Measurements from ENCODE around the gene ZNF77.
"Not testable (repeated sequence)": the region's sequence is repeated elsewhere in the genome, so short reads cannot be mapped to it uniquely, and the experiment has no call there.

The ZNF77 gene

DNA sequence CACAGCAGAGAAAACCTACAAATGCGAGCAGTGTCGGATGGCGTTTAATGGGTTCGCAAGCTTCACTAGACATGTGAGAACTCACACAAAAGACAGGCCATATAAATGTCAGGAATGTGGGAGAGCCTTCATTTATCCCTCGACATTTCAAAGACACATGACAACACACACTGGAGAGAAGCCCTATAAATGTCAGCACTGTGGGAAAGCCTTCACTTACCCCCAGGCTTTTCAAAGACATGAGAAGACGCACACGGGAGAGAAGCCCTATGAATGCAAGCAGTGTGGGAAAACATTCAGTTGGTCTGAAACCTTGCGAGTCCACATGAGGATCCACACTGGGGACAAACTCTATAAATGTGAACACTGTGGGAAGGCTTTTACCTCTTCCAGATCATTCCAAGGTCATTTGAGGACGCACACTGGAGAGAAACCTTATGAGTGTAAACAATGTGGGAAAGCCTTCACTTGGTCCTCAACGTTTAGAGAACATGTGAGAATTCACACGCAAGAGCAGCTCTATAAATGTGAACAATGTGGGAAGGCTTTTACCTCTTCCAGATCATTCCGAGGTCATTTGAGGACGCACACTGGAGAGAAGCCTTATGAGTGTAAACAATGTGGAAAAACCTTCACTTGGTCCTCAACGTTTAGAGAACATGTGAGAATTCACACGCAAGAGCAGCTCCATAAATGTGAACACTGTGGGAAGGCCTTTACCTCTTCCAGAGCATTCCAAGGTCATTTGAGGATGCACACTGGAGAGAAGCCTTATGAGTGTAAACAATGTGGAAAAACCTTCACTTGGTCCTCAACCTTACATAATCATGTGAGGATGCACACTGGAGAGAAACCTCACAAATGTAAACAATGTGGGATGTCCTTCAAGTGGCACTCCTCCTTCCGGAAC lies 27.2 kb downstream of the ZNF77 start:
- DNase-seq (ENCODE audit: low read depth), result no peak

GRCh38 chr19:2912306-2912705 lies 32.5 kb downstream of the ZNF77 start:
- DNase-seq (ENCODE audit: low read depth), result no peak

DNA sequence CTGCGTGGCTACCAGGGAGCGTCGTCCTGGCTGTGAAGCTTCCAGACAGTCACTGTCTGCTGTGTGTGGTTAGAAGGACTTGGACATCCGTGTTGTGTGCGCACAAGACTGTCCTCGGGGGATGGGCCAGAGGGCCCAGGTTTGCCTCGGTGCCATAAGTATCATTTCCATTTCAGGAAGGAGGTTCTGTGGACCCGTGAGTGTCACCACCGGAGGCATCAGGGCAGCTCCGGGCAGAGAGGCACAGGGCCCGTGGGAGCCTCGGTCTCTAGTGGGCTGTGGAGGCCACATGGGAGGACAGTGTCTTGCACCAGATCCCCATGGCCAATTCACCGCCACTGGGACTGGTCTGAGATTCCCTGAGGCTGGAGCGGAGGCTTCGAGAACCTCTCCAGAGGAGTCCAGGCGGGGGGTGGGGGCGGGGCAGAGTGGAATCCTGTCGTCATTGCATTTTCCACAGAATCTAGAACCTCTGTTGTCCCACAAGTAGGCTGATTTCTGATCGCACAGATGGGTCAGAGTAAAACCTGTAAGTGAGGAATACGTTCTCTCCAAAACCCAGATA lies 38.1 kb downstream of the ZNF77 start:
- no peak for DNase-seq (ENCODE audit: low read depth)

DNA sequence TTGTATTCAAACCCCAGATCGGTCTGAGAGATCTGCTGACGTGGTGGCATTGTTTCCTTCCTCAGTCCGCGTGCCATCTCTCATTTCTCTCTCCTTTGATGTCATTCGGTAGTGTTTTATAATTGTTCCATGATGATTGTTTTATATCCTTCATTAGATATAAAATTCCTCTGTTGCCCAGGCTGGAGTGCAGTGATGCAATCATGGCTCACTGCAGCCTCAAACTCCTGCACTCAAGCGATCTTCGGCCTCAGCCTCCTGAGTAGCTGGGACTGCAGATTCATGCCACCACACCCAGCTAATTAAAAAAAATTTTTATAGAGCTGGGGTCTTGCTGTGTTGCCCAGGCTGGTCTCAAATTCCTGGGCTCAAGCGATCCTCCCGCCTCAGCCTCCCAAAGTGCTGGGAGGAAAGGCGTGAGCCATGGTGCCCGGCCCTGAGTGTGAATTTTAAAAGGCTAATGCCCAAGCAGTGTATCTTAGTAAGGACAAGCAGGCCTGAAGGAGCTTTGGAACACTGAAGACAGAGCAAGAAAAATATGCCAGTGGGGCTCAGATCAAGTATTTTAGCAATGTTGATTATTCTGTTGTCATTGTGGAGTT lies 38.8 kb downstream of the ZNF77 start:
- no peak for DNase-seq (ENCODE audit: low read depth)

GRCh38 chr19:2903326-2903725 lies 41.4 kb downstream of the ZNF77 start:
- DNase-seq (ENCODE audit: low read depth), result not testable (repeated sequence)

DNA sequence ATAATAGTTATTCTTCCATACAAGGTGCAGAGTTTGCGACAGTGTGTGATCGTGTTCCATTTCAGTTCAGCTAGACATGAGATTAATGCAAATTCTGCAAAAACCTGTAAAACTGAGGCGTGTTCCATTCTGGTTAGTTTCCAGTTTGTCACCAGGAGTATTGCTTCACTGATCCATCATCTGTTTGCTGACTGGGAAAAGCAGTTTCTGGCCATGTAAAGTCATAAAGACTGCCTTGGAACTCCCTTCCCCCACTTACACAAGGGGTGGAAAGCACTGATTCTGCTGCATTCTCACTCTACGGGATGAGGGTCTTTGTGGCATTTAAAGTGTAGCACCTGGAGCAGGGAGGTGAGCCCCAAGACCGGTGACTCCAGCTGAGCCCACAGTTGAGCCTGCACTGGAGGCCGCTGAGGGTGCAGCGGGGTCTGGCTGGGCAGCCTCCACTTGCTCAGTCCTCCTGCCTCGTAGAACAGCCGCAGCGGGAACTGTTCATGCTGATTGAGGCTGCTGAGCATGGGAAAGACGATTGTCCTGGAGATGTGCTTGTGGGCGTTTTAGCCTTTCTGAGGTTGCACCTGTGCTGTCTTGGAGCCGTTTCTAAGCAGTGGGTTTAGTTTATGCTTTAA lies 42.1 kb downstream of the ZNF77 start:
- DNase-seq (ENCODE audit: low read depth), result no peak

- DNase-seq (ENCODE audit: low read depth), result peak; percentile 97
Measured at GRCh38 chr19:2900296-2901252, 44.2 kb downstream of the ZNF77 start, which contains the start of gene ZNF57. Gene ZNF57 (plus strand): TSS chr19:2900928. CDS start chr19:2901046, 118 bp downstream.

GRCh38 chr19:2896694-2897093 lies 48.1 kb downstream of the ZNF77 start:
- no peak for DNase-seq (ENCODE audit: low read depth)

GRCh38 chr19:2890531-2890930 lies 54.2 kb downstream of the ZNF77 start:
- not testable (repeated sequence) for DNase-seq (ENCODE audit: low read depth)

DNA sequence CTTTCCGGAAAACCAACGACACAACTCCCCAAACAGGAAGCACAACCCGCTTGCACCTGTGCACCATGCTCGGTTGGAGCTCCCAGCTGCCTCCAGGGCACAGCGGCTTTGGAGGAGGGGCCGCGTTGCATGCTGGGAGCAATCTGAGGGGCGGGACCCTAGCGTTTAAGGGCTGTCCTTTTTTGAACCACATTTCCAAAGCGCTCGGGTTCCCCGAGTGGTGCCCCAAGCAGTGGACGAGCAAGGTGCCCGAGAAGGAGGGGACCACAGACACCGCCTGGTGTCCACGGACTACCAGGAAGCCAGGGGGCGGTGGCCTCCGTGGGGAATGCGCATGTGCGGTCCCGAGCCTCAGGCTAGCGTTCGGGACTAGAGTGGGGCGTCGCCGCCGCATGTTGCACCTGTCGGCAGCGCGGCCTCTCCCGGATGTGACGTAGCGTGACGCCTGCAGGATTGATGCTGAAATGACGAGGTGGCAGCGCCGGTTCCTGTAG lies 56.0 kb downstream of the ZNF77 start:
- no peak for DNase-seq (ENCODE audit: low read depth)

GRCh38 chr19:2887391-2887914 lies 57.3 kb downstream of the ZNF77 start:
- no peak for DNase-seq (ENCODE audit: low read depth)

GRCh38 chr19:2885736-2886135 lies 59.0 kb downstream of the ZNF77 start:
- no peak for DNase-seq (ENCODE audit: low read depth)

GRCh38 chr19:2883686-2884439 lies 60.9 kb downstream of the ZNF77 start:
- DNase-seq (ENCODE audit: low read depth), result no peak
